HG03565 (cell line): Measurements from ENCODE around the gene ACAA1.
"Not testable (repeated sequence)": the region's sequence is repeated elsewhere in the genome, so short reads cannot be mapped to it uniquely, and the experiment has no call there.

Experiments
- ATAC-seq: cut with Tn5 transposase; IDR thresholded peaks from one replicate; pipeline ENCODE4 v1.9.1; 2021; ENCODE audit warnings: mild to moderate bottlenecking, moderate library complexity; ENCODE audit not compliant: unreplicated experiment

The ACAA1 gene

DNA sequence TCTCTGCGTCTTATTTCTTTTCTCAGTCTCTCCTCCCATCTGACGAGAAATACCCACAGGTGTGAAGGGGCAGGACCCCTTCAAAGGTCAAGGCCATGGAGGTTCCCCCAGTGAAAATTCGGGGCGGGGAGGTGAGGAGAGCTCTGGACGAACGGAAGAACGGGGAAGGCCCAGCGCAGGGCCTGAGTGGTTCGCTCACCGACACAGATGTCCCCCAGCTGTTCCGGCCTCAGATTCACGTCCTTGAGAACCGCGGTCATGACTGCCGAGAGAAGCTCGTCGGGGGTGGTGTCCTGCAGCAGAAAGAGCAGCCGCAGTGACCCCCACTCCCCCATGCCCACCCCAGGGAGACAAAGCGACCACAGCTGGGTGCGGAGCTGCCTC is 542 bp downstream of the ACAA1 start:
- ATAC-seq, result no peak

GRCh38 chr3:38135621-38136277 is 1.2 kb downstream of the ACAA1 start:
- ATAC-seq, result not testable (repeated sequence)

DNA sequence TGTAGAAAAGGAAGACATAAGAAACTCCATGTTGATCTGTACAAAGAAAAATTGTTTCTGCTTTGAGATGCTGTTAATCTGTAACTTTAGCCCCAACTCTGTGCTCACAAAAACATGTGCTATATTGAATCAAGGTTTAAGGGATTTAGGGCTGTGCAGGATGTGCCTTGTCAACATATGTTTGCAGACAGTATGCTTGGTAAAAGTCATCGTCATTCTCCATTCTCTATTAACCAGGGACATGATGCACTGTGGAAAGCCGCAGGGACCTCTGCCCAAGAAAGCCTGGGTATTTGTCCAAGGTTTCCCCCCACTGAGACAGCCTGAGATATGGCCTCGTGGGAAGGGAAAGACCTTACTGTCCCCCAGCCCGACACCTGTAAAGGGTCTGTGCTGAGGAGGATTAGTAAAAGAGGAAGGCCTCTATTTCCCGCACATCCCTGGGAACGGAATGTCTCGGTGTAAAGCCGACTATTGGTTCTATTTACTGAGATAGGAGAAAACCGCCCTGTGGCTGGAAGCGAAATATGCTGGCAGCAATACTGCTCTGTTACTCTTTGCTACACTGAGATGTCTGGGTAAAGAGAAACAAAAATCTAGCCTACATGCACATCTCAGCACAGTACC is 2.3 kb downstream of the ACAA1 start:
- ATAC-seq, result not testable (repeated sequence)

DNA sequence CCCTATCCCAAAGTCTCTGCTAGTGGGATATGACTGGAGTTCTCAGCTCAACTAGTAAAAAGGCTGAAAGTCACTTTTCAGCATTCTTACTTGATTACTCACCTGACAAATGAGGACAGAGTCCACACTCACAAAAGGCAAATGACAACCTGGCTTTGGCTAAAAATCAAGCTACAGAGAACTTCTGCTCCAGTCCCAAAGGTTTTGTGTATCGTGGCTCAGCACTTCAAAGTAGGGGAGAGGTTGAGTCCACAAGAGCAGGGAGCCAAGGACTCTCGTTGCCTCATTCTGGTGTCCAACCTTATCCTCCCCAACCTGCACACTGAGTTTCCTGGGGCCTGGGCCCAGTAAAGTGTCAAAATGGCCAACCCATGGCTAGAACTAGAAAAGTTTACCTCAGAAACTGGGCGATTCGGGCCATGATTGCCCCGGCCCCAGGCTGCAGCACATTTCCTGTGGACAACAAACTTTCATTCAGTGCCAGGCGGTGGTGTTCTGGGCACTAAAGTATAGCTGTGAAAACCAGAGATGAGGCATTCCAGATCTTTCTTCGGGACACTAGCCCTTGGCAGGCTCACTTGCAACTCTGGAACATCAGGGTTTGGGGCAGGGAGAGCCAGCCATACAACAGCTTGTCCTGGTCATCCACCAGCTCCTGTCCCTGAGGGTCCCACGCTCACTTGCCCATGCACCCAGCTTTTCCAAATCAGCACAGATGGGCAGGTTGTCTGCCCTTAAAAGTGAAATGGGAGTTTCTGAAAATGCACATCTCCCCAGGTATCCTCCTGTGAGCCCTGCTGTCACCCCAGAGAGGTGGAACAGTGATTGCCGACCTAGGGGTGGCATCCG is 3.1 kb downstream of the ACAA1 start:
- ATAC-seq, result no peak

- no peak for ATAC-seq
Measured at GRCh38 chr3:38133209-38133556, 3.7 kb downstream of the ACAA1 start.

DNA sequence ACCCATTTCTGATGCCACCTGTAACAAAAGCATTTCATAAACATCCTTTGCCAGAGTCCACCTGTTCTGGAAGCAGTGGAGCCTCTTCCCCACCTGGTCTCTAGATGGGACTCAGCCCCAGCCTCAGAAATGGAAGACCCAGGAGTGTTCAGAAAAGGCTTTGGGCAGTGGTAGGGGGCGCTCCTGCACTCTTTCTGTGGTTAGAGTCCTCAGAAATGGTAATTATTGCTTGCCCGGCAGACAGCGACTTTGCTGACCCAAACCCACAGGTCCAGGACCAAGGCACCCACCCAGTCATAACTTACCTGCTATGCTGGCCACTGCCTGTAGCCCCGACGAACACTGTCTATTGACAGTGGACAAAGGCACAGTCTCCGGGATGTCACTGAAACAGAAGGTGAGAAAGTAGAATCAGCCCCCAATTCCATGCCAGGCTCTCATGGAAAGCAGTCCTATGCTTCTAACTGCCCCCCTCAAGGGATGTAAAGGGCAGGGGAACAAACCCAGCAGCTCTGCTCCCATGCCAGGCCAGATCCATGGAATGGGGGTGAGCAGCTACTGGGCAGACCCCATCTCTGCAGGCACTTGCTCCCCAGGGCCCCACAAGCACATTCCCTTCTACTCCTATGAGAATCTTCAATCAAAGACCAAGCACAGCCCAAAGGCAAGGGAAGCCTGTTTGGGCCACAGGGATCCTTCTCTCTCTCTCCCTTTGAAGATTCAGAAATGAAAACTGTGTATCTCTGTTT is 5.1 kb downstream of the ACAA1 start:
- no peak for ATAC-seq

DNA sequence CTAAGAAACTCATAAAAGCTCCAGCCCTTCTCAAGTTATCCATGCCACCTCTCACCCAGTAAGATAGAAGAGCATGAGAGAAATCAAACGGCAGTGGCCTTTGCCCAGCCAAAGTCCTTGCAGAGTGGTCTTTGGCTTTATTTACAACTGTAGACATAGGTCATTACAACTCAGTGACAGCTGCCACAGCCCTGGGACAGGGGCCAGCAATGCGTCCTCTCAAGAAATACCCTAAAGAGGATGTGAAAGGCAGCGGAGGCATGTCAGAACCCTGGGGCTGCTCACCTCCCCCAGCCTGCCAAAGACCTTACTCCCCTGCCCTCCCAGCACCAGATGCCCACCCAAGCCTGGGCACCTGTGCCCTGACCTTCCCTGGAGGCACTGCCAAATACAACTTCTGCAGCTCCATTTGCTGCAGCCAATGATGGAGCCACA is 6.3 kb downstream of the ACAA1 start:
- no peak for ATAC-seq

- no peak for ATAC-seq
Measured at GRCh38 chr3:38129058-38129457, 7.9 kb downstream of the ACAA1 start.

- no peak for ATAC-seq
Measured at GRCh38 chr3:38128303-38128655, 8.6 kb downstream of the ACAA1 start.

DNA sequence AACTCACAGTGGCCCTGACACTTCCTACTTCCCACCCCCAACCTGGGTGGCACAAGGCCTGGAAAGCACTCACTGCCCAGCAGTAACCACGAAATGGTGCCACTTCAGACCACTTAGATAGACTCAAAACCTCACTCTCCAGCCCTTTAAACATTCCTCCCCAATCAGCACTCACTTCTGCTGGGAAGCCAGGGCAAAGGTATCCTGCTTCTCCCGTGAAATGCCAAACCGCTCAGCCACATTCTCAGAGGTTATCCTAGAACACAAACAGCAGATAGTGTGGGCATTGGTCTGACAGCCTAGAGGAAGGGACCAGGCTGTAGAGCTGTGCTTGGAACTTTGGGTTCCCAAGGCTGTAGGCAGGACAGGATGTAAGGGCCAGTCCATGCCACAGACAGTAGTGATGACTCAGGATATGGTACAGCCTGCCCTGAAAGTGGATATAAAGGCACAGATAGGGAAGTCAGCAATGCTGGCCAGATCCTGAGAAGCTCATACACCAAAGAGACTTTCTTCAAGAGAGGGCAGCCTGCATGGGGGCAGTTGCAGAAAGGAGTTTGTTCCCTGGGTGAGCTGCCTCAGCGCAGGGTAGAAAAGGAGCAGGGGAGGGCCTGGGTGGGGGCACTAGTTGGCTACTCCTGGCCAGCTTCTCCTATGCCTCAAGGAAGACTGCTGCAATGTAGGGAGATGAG is 9.2 kb downstream of the ACAA1 start:
- ATAC-seq, result no peak

- no peak for ATAC-seq
Measured at GRCh38 chr3:38126121-38126892, 10.6 kb downstream of the ACAA1 start.

GRCh38 chr3:38125305-38126120 is 11.4 kb downstream of the ACAA1 start:
- ATAC-seq, result no peak

DNA sequence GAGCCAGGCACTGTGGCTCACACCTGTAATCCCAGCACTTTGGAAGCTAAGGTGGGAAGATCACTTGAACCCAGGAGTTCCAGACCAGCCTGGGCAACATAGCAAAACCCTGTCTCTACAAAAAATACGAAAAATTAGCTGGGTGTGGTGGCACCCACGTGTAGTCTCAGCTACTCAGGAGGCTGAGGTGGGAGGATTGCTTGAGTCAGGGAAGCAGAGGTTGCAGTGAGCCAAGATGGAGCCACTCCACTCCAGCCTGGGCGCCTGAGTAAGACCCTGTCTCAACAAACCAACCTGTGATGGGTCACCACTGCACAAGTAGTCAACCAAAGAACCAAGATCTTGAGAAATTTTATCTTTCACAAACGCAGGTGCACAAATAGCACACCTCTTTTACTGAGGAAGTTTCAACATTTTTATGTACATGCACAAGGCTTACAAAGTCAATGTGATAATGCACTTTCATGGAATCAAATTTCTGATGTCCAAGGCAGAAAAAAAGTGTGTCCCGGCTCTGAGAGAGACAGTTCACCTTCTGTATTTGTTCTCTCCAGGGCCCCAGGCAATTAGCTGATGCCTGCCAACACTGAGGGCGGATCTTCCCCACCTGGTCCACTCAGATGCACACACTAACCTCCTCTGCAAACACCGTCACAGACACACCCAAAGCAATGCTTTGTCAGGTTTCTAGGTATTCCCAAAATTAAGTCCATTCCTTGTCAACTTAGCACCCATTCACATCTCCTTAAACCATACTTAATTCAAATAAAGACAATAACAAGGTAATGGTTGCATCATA is 12.4 kb downstream of the ACAA1 start:
- ATAC-seq, result no peak

DNA sequence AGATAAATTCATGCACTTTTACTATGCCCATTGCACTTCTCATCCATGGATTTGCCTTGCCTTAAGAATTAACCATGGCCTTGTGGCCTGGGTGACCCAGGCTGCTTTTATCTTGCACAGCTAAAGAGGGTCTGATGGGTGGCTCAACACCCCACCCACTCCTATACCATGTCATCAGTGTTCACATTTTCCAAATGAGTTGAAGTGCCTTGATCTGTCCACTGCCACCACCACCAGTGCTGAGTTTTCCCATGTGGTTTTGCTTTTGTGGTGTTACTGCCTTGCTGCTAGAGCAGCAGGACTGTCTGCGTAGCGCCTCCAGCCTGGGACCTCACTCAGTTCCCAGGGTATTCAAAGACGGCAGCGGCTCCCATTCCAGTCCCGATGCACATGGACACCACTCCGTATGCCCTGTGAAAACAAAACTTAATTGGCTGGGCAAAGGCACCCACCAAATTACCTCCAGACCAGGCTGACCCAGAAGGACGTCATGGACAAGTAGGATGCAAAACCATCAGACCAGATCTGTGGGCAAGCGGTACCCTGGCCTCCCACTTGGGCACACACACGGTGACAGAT is 14.1 kb downstream of the ACAA1 start:
- no peak for ATAC-seq

- no peak for ATAC-seq
Measured at GRCh38 chr3:38121832-38122461, 15.0 kb downstream of the ACAA1 start.

DNA sequence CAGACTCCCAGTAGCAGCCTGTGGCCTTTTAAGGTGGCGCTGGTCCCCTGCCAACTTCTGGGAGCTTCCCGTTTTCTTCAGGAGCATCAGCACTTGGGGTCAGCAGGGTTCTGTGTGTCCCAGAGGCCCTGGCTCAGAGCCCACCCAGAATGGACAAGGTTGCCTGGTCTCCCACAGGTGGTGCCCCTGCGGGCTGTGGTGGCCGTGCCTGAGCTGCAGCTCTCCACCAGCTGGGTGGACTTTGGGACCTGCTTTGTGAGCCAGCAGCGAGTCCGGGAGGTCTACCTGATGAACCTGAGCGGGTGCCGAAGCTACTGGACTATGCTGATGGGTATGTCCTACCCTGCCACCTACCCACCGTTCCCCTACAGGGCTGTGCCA is 15.5 kb downstream of the ACAA1 start:
- no peak for ATAC-seq

DNA sequence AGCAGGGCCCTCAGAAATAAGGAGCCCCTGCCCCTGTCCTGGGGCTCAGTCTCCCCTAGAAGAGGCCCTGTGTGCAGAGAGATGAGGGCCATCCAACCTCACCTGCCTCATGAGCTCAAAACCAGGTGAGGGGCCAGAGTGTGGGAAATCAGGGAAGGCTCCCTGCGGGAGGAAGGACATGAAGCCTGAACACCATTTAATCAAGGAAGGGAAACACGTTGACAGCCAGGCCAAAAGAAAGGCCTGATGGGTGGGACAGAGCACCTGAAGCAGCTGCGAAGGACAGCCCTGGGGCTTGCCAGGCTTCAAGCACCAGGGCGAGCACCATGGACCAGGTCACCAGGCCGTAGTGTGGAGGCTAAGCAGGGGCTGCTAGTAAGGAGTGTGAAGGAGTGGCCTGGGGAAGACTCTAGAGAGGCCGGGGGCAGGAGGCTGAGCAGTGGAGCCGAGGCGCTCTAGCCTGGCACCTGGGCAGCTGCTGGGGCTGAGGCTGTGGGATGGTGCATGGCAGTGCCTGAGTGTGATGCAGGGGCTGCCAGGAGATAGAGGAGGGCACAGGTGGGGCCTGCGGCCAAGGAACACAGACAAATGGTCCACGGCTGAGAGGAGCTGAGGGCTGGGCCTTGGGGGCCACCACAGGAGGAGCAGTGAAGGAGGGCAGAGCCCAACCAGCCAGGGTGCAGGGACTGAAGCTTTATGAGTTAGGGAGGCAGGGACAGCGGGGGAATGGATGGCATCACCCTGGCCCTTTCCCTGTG is 16.1 kb downstream of the ACAA1 start:
- ATAC-seq, result no peak
